Measurements from ENCODE around the gene FGD4.

- TF ChIP-seq POU6F1 (CRISPR knock-in tag; IDR thresholded peaks at IDR 0.05; ENCODE audit: borderline replicate concordance, low read depth) (no peak), ZFP30 (CRISPR knock-in tag; IDR thresholded peaks at IDR 0.05) (no peak), TCF4 (CRISPR knock-in tag; IDR thresholded peaks at IDR 0.05; ENCODE audit: borderline replicate concordance) (no peak), ZNF8 (CRISPR knock-in tag; IDR thresholded peaks at IDR 0.05) (no peak), ZFP3 (CRISPR knock-in tag; IDR thresholded peaks at IDR 0.05) (no peak), ZNF70 (CRISPR knock-in tag; IDR thresholded peaks at IDR 0.05) (no peak), CREB5 (CRISPR knock-in tag; IDR thresholded peaks at IDR 0.05; ENCODE audit: low read depth) (no peak), TSHZ2 (CRISPR knock-in tag; IDR thresholded peaks at IDR 0.05) (no peak), ZC3H10 (CRISPR knock-in tag; IDR thresholded peaks at IDR 0.05) (no peak), PATZ1 (CRISPR knock-in tag; IDR thresholded peaks at IDR 0.05; ENCODE audit: borderline replicate concordance) (no peak), ISL1 (CRISPR knock-in tag; IDR thresholded peaks at IDR 0.05) (peak; percentile 52; the same call in 1 of the 2 replicates), ARNTL (CRISPR knock-in tag; IDR thresholded peaks at IDR 0.05; ENCODE audit: borderline replicate concordance, low read depth) (no peak)
Measured at GRCh38 chr12:32444895-32445294, 45.5 kb downstream of the FGD4 start.

Data from SK-N-SH treated with all-trans-retinoic acid at 6 μM for 48 hours (cell line).